ENCODE measurements around the gene AUTS2. TPM values are rescaled to one million over a fixed set of nuclear protein-coding genes. Genes with fewer than 3 reads are reported as not detected.

The AUTS2 gene
- total RNA-seq, 1 experiment from 2014 or later, result 2.5 TPM

DNA sequence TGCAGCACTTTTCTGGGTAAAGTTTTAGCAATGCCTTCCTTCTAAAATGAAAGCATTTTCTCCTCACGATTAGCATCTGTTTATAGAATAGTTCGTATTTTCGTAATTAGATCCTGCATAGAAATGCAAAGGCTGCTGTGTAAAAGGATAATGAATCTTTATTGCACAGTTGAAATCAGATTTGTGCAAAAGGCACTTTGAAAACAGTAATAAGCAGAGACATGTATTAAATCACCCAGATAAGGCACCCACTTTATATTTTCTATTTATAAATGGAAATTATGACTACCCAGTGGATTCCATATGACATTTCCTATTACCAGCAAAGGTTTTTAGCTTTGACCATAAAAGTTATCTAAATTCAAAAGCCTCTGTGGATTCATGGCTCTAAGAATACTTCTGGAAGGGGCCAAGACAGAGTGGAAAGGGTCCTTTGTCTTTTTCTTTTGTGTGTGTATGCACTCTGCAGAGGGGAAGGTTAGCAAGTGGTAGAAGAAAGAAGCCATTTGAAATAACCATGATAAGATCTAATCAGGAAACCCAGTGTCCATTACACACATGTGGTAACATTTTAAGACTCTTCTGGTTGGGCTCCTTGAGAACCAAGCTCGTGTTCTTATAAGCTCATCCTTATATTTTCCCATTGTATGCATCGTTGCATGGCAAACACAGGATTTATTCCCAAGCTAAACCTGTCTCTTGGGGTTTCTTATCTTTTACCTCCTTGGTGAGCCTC, 612.1 kb downstream of the AUTS2 start:
- TF ChIP-seq, protein P1, sequence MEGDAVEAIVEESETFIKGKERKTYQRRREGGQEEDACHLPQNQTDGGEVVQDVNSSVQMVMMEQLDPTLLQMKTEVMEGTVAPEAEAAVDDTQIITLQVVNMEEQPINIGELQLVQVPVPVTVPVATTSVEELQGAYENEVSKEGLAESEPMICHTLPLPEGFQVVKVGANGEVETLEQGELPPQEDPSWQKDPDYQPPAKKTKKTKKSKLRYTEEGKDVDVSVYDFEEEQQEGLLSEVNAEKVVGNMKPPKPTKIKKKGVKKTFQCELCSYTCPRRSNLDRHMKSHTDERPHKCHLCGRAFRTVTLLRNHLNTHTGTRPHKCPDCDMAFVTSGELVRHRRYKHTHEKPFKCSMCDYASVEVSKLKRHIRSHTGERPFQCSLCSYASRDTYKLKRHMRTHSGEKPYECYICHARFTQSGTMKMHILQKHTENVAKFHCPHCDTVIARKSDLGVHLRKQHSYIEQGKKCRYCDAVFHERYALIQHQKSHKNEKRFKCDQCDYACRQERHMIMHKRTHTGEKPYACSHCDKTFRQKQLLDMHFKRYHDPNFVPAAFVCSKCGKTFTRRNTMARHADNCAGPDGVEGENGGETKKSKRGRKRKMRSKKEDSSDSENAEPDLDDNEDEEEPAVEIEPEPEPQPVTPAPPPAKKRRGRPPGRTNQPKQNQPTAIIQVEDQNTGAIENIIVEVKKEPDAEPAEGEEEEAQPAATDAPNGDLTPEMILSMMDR (IDR thresholded peaks at IDR 0.05), result no peak
- no peak for TF ChIP-seq TCF7L2 (IDR thresholded peaks at IDR 0.05; ENCODE audit: low read depth, low read length)
- no peak for TF ChIP-seq POLR2AphosphoS5 (IDR thresholded peaks at IDR 0.05; ENCODE audit: low read depth, low read length)
- TF ChIP-seq, protein P2, sequence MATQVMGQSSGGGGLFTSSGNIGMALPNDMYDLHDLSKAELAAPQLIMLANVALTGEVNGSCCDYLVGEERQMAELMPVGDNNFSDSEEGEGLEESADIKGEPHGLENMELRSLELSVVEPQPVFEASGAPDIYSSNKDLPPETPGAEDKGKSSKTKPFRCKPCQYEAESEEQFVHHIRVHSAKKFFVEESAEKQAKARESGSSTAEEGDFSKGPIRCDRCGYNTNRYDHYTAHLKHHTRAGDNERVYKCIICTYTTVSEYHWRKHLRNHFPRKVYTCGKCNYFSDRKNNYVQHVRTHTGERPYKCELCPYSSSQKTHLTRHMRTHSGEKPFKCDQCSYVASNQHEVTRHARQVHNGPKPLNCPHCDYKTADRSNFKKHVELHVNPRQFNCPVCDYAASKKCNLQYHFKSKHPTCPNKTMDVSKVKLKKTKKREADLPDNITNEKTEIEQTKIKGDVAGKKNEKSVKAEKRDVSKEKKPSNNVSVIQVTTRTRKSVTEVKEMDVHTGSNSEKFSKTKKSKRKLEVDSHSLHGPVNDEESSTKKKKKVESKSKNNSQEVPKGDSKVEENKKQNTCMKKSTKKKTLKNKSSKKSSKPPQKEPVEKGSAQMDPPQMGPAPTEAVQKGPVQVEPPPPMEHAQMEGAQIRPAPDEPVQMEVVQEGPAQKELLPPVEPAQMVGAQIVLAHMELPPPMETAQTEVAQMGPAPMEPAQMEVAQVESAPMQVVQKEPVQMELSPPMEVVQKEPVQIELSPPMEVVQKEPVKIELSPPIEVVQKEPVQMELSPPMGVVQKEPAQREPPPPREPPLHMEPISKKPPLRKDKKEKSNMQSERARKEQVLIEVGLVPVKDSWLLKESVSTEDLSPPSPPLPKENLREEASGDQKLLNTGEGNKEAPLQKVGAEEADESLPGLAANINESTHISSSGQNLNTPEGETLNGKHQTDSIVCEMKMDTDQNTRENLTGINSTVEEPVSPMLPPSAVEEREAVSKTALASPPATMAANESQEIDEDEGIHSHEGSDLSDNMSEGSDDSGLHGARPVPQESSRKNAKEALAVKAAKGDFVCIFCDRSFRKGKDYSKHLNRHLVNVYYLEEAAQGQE (IDR thresholded peaks at IDR 0.05; ENCODE audit: insufficient read depth in 1 of 2, low read depth in 2 of 2, low read length in 1 of 2), result no peak
- no peak for TF ChIP-seq SIN3A (IDR thresholded peaks at IDR 0.05; ENCODE audit: borderline replicate concordance, insufficient read depth, low read depth, low read length)
- H3K27me3 ChIP-seq (ENCODE audit: control insufficient read depth, insufficient read depth, low read length), result no peaks in the 10 kb centered on the region
- no peaks in the 10 kb centered on the region for H3K36me3 ChIP-seq (ENCODE audit: control insufficient read depth, insufficient read depth, low read length)
- no peaks in the 10 kb centered on the region for H3K9me3 ChIP-seq (ENCODE audit: control insufficient read depth, insufficient read depth, low read depth, low read length)
- ATAC-seq, result no peak
- H3K27ac ChIP-seq (ENCODE audit: low read length), result no peak overlapping the region
- CTCF ChIA-PET, result no interaction called here
- no peak overlapping the region for H3K4me3 ChIP-seq (ENCODE audit: low read depth in 2 of 2, low read length in 2 of 2)
- DNase-seq (ENCODE audit: low read depth, low spot score), result no peak
- intact Hi-C loops (cut with micrococcal nuclease; ENCODE audit: unreplicated experiment), result no loop called here
- H3K4me1 ChIP-seq (ENCODE audit: control insufficient read depth, insufficient read depth, low read length), result no peaks in the 10 kb centered on the region
- no TSS peak for BruUV-seq (replicated peaks)
- POLR2A ChIA-PET, result no interaction called here
- in situ Hi-C loops (cut with HindIII; ENCODE audit: low pct_unique_long_range_greater_than_20kb, low sequenced_read_pairs), result no loop called here

DNA sequence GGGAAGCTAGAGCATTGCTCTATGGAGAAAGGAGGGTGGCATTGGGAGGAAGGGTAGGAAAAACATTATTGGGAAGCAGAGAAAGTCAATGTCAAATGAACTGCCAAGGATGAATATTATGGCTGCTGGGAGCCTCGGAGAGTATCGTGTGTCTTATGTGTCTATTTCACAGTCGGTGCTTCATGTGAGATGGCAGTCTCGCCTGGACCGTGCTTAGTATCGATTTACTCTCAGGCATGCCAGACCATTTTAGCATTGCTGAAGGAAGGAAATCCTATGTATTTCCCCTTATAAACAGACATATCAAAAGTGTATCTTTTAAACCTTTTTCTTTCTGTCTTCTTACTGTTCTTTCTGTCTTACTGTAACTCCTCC, 612.6 kb downstream of the AUTS2 start:
- no peaks in the 10 kb centered on the region for H3K9me3 ChIP-seq (ENCODE audit: control insufficient read depth, insufficient read depth, low read depth, low read length)
- intact Hi-C loops (cut with micrococcal nuclease; ENCODE audit: unreplicated experiment), result no loop called here
- BruUV-seq (replicated peaks), result no TSS peak
- in situ Hi-C loops (cut with HindIII; ENCODE audit: low pct_unique_long_range_greater_than_20kb, low sequenced_read_pairs), result no loop called here
- no peak for DNase-seq (ENCODE audit: low read depth, low spot score)
- no peaks in the 10 kb centered on the region for H3K4me1 ChIP-seq (ENCODE audit: control insufficient read depth, insufficient read depth, low read length)
- no peak overlapping the region for H3K27ac ChIP-seq (ENCODE audit: low read length)
- CTCF ChIA-PET, result no interaction called here
- TF ChIP-seq POLR2AphosphoS5 (IDR thresholded peaks at IDR 0.05; ENCODE audit: low read depth, low read length) (no peak), TCF7L2 (IDR thresholded peaks at IDR 0.05; ENCODE audit: low read depth, low read length) (no peak), SIN3A (IDR thresholded peaks at IDR 0.05; ENCODE audit: borderline replicate concordance, insufficient read depth, low read depth, low read length) (no peak)
- TF ChIP-seq, protein P1 (IDR thresholded peaks at IDR 0.05), result no peak
- TF ChIP-seq, protein P2 (IDR thresholded peaks at IDR 0.05; ENCODE audit: insufficient read depth in 1 of 2, low read depth in 2 of 2, low read length in 1 of 2), result no peak
- POLR2A ChIA-PET, result no interaction called here
- no peaks in the 10 kb centered on the region for H3K27me3 ChIP-seq (ENCODE audit: control insufficient read depth, insufficient read depth, low read length)
- no peak overlapping the region for H3K4me3 ChIP-seq (ENCODE audit: low read depth in 2 of 2, low read length in 2 of 2)
- H3K36me3 ChIP-seq (ENCODE audit: control insufficient read depth, insufficient read depth, low read length), result no peaks in the 10 kb centered on the region
- no peak for ATAC-seq

Measured in Panc1 (cell line).